Measurements from ENCODE around the gene ATP6V0B. TPM values are rescaled to one million over a fixed set of nuclear protein-coding genes. Genes with fewer than 3 reads are reported as not detected.

Gene ATP6V0B
- total RNA-seq, 1 donor from 2014 or later: 129 TPM

GRCh38 chr1:43980255-43981134, 5.7 kb downstream of the ATP6V0B start:
- peaks cover 54% of the 10 kb centered on the region for H3K4me1 Mint-ChIP-seq
- TF ChIP-seq CTCF (conservative IDR thresholded peaks at IDR 0.05): no peak
- H3K27ac Mint-ChIP-seq (ENCODE audit: unreplicated experiment): peak overlapping the region; percentile 93

GRCh38 chr1:43981135-43981491, 6.4 kb downstream of the ATP6V0B start:
- Mint-ChIP-seq H3K36me3 (ENCODE audit: low read depth) (peaks cover 18% of the 10 kb centered on the region), H3K27ac (ENCODE audit: unreplicated experiment) (no peak overlapping the region), H3K27me3 (ENCODE audit: low read depth) (no peaks in the 10 kb centered on the region), H3K4me3 (peak overlapping the region; percentile 70), H3K4me1 (peaks cover 49% of the 10 kb centered on the region), H3K9me3 (no peaks in the 10 kb centered on the region)
- TF ChIP-seq CTCF (conservative IDR thresholded peaks at IDR 0.05): no peak
- no peak for DNase-seq (ENCODE audit: low read depth, low spot score)

More at GRCh38 chr1:43980255-43981134, 5.7 kb downstream of the ATP6V0B start:
- Mint-ChIP-seq H3K4me3 (peak overlapping the region; percentile 96), H3K9me3 (no peaks in the 10 kb centered on the region), H3K27me3 (ENCODE audit: low read depth) (no peaks in the 10 kb centered on the region), H3K36me3 (ENCODE audit: low read depth) (peaks cover 18% of the 10 kb centered on the region)
- DNase-seq (ENCODE audit: low read depth, low spot score): no peak

GRCh38 chr1:43981636-43982035, 6.9 kb downstream of the ATP6V0B start:
- TF ChIP-seq CTCF (conservative IDR thresholded peaks at IDR 0.05): no peak
- Mint-ChIP-seq H3K9me3 (no peaks in the 10 kb centered on the region), H3K36me3 (ENCODE audit: low read depth) (peaks cover 18% of the 10 kb centered on the region), H3K27me3 (ENCODE audit: low read depth) (no peaks in the 10 kb centered on the region), H3K4me3 (peak overlapping the region; percentile 70), H3K4me1 (peaks cover 44% of the 10 kb centered on the region), H3K27ac (ENCODE audit: unreplicated experiment) (no peak overlapping the region)
- no peak for DNase-seq (ENCODE audit: low read depth, low spot score)

GRCh38 chr1:43982241-43982640, 7.5 kb downstream of the ATP6V0B start:
- no peak overlapping the region for H3K27ac Mint-ChIP-seq (ENCODE audit: unreplicated experiment)
- peaks cover 38% of the 10 kb centered on the region for H3K4me1 Mint-ChIP-seq
- peaks cover 14% of the 10 kb centered on the region for H3K36me3 Mint-ChIP-seq (ENCODE audit: low read depth)
- no peaks in the 10 kb centered on the region for H3K9me3 Mint-ChIP-seq
- no peak for DNase-seq (ENCODE audit: low read depth, low spot score)
- no peak for TF ChIP-seq CTCF (conservative IDR thresholded peaks at IDR 0.05)
- peak overlapping the region; percentile 70 for H3K4me3 Mint-ChIP-seq
- H3K27me3 Mint-ChIP-seq (ENCODE audit: low read depth): no peaks in the 10 kb centered on the region

GRCh38 chr1:43982808-43983207, 8.0 kb downstream of the ATP6V0B start:
- no peak for TF ChIP-seq CTCF (conservative IDR thresholded peaks at IDR 0.05)
- Mint-ChIP-seq H3K4me1 (peaks cover 32% of the 10 kb centered on the region), H3K27me3 (ENCODE audit: low read depth) (no peaks in the 10 kb centered on the region), H3K27ac (ENCODE audit: unreplicated experiment) (no peak overlapping the region), H3K9me3 (no peaks in the 10 kb centered on the region), H3K4me3 (peak overlapping the region; percentile 2), H3K36me3 (ENCODE audit: low read depth) (peaks cover 11% of the 10 kb centered on the region)
- DNase-seq (ENCODE audit: low read depth, low spot score): no peak

Measured in neural crest cell (in vitro differentiated cells).